ENCODE data around the gene RHBDL1.

Gene RHBDL1

DNA sequence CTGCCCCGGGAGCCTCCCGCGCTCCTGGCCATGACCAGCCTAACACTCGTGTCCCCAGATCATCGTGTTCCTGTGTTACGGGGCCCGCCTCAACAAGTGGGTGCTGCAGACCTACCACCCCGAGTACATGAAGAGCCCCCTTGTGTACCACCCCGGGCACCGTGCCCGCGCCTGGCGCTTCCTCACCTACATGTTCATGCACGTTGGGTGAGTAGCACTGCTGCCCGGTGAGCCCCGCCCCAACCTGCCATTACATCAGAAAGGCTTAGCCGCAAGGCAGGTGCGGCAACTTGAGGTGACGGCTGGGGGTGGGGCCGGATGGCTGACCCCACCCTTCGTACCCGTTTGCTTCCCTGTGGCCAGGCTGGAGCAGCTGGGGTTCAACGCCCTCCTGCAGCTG, 1.4 kb downstream of the RHBDL1 start:
- no peak for TF ChIP-seq EZH2phosphoT487 (IDR thresholded peaks at IDR 0.05; ENCODE audit: borderline replicate concordance, low read length)
- TF ChIP-seq, protein P1, sequence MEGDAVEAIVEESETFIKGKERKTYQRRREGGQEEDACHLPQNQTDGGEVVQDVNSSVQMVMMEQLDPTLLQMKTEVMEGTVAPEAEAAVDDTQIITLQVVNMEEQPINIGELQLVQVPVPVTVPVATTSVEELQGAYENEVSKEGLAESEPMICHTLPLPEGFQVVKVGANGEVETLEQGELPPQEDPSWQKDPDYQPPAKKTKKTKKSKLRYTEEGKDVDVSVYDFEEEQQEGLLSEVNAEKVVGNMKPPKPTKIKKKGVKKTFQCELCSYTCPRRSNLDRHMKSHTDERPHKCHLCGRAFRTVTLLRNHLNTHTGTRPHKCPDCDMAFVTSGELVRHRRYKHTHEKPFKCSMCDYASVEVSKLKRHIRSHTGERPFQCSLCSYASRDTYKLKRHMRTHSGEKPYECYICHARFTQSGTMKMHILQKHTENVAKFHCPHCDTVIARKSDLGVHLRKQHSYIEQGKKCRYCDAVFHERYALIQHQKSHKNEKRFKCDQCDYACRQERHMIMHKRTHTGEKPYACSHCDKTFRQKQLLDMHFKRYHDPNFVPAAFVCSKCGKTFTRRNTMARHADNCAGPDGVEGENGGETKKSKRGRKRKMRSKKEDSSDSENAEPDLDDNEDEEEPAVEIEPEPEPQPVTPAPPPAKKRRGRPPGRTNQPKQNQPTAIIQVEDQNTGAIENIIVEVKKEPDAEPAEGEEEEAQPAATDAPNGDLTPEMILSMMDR (IDR thresholded peaks at IDR 0.05; ENCODE audit: low read depth, low read length, poor library complexity, severe bottlenecking) = no peak
- no peaks in the 10 kb centered on the region for H3K9me2 ChIP-seq (replicated peaks; ENCODE audit: control insufficient read depth, low read length)
- no peak overlapping the region for H3K4me2 ChIP-seq (ENCODE audit: low read length)
- H4K20me1 ChIP-seq (ENCODE audit: control insufficient read depth, insufficient read depth, low read depth, low read length) = peaks cover 16% of the 10 kb centered on the region; the same call in 1 of the 2 replicates
- peaks cover 3% of the 10 kb centered on the region; the same call in 1 of the 2 replicates for H3K27me3 ChIP-seq (ENCODE audit: control insufficient read depth, low read length)
- peaks cover 38% of the 10 kb centered on the region for H3K36me3 ChIP-seq (ENCODE audit: control insufficient read depth, low read length)
- H3K9me3 ChIP-seq (ENCODE audit: control insufficient read depth, insufficient read depth, low read length) = no peaks in the 10 kb centered on the region
- peaks cover 29% of the 10 kb centered on the region for H3K4me1 ChIP-seq (ENCODE audit: control insufficient read depth, low read length)
- H3K27ac ChIP-seq (ENCODE audit: low read depth, low read length) = no peak overlapping the region
- H3K4me3 ChIP-seq (ENCODE audit: low read length) = no peak overlapping the region
- peaks cover 16% of the 10 kb centered on the region for H3K79me2 ChIP-seq (ENCODE audit: control insufficient read depth, low read length)
- H3F3A ChIP-seq (ENCODE audit: control insufficient read depth, insufficient read depth) = no peaks in the 10 kb centered on the region; the same call in 1 of the 2 replicates

DNA sequence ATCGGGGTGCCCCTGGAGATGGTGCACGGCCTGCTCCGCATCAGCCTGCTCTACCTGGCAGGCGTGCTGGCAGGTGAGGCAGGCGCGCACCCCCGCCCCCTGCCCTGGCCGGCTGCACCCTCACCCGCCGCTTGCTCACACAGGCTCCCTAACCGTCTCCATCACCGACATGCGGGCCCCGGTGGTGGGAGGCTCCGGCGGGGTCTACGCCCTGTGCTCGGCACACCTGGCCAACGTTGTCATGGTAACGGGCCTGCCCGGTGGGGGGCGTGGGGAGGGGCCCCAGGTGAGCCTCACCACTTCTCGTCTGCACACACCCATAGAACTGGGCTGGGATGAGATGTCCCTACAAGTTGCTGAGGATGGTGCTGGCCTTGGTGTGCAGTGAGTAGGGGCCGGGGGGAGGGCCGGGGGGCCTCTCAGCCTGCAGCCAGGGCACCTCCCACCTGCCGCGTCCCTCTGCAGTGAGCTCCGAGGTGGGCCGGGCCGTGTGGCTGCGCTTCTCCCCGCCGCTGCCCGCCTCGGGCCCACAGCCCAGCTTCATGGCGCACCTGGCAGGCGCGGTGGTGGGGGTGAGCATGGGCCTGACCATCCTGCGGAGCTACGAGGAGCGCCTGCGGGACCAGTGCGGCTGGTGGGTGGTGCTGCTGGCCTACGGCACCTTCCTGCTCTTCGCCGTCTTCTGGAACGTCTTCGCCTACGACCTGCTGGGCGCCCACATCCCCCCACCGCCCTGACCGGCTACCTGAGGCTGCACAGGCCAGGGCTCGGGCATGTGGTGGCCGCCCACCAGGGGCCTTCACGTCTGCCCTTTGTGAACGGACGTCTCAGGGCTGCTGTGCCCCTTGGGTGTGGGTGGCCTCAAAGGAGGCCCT, 2.1 kb downstream of the RHBDL1 start:
- Histone ChIP-seq H3K79me2 (ENCODE audit: control insufficient read depth, low read length) (peaks cover 22% of the 10 kb centered on the region), H3F3A (ENCODE audit: control insufficient read depth, insufficient read depth) (no peaks in the 10 kb centered on the region; the same call in 1 of the 2 replicates), H3K4me2 (ENCODE audit: low read length) (no peak overlapping the region), H3K4me1 (ENCODE audit: control insufficient read depth, low read length) (peaks cover 35% of the 10 kb centered on the region), H3K27ac (ENCODE audit: low read depth, low read length) (no peak overlapping the region), H3K27me3 (ENCODE audit: control insufficient read depth, low read length) (peaks cover 3% of the 10 kb centered on the region; the same call in 1 of the 2 replicates), H3K36me3 (ENCODE audit: control insufficient read depth, low read length) (peaks cover 38% of the 10 kb centered on the region), H3K9me3 (ENCODE audit: control insufficient read depth, insufficient read depth, low read length) (no peaks in the 10 kb centered on the region), H3K9me2 (replicated peaks; ENCODE audit: control insufficient read depth, low read length) (no peaks in the 10 kb centered on the region), H4K20me1 (ENCODE audit: control insufficient read depth, insufficient read depth, low read depth, low read length) (peaks cover 17% of the 10 kb centered on the region; the same call in 1 of the 2 replicates), H3K4me3 (ENCODE audit: low read length) (no peak overlapping the region)
- no peak for TF ChIP-seq EZH2phosphoT487 (IDR thresholded peaks at IDR 0.05; ENCODE audit: borderline replicate concordance, low read length)
- TF ChIP-seq, protein P1 (IDR thresholded peaks at IDR 0.05; ENCODE audit: low read depth, low read length, poor library complexity, severe bottlenecking) = no peak

DNA sequence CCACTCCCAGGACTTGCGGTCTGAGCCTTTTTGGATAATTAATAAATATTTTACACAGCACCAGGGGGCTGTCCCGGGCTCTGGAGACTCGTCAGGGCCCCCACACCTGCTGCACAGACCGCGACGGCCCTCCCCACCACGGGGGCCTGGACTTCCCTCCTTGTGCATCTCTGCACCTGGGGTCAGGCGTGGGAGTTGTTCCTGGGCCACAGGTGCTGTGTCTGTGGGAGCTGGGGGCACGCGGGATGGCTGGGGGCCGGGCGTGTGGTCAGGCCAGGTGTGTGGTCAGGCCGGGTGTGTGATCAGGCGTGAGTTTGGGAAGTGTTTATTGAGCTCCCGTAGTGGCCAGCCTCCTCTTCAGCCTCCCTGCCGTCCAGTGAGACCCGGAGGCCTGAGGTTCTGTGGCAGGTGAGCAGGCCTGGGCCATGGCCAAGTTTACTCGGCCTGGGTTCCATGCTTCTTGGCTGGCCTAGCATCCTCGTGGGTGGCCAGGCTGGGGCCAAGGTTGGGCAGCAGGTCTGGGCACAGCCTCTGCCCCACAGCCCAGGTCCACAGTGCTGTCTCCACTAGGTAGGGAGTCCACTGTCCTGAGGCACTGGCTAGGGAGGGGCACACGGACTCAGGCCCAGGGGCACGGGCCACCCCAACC, 2.9 kb downstream of the RHBDL1 start:
- peaks cover 30% of the 10 kb centered on the region for H3K79me2 ChIP-seq (ENCODE audit: control insufficient read depth, low read length)
- H3K27ac ChIP-seq (ENCODE audit: low read depth, low read length) = no peak overlapping the region
- H3K4me1 ChIP-seq (ENCODE audit: control insufficient read depth, low read length) = peaks cover 43% of the 10 kb centered on the region
- H3K27me3 ChIP-seq (ENCODE audit: control insufficient read depth, low read length) = peaks cover 3% of the 10 kb centered on the region; the same call in 1 of the 2 replicates
- H3K9me2 ChIP-seq (replicated peaks; ENCODE audit: control insufficient read depth, low read length) = no peaks in the 10 kb centered on the region
- no peak overlapping the region for H3K4me3 ChIP-seq (ENCODE audit: low read length)
- peaks cover 38% of the 10 kb centered on the region for H3K36me3 ChIP-seq (ENCODE audit: control insufficient read depth, low read length)
- H3F3A ChIP-seq (ENCODE audit: control insufficient read depth, insufficient read depth) = no peaks in the 10 kb centered on the region; the same call in 1 of the 2 replicates
- H4K20me1 ChIP-seq (ENCODE audit: control insufficient read depth, insufficient read depth, low read depth, low read length) = peaks cover 23% of the 10 kb centered on the region
- no peak for TF ChIP-seq EZH2phosphoT487 (IDR thresholded peaks at IDR 0.05; ENCODE audit: borderline replicate concordance, low read length)
- TF ChIP-seq, protein P1 (IDR thresholded peaks at IDR 0.05; ENCODE audit: low read depth, low read length, poor library complexity, severe bottlenecking) = no peak
- H3K9me3 ChIP-seq (ENCODE audit: control insufficient read depth, insufficient read depth, low read length) = no peaks in the 10 kb centered on the region
- no peak overlapping the region for H3K4me2 ChIP-seq (ENCODE audit: low read length)
